Activated naive CD8-positive, alpha-beta T cell treated with anti-CD3 and anti-CD28 coated beads, Interleukin-2, amount 50 U/mL, for 16 hours (primary cell): ENCODE measurements around the gene DNM3.

Experiments
- DNase-seq: peaks from one replicate; pipeline ENCODE4 v3.0.0-alpha.2; 2020; ENCODE audit warnings: low read depth, low spot score

Gene DNM3

DNA sequence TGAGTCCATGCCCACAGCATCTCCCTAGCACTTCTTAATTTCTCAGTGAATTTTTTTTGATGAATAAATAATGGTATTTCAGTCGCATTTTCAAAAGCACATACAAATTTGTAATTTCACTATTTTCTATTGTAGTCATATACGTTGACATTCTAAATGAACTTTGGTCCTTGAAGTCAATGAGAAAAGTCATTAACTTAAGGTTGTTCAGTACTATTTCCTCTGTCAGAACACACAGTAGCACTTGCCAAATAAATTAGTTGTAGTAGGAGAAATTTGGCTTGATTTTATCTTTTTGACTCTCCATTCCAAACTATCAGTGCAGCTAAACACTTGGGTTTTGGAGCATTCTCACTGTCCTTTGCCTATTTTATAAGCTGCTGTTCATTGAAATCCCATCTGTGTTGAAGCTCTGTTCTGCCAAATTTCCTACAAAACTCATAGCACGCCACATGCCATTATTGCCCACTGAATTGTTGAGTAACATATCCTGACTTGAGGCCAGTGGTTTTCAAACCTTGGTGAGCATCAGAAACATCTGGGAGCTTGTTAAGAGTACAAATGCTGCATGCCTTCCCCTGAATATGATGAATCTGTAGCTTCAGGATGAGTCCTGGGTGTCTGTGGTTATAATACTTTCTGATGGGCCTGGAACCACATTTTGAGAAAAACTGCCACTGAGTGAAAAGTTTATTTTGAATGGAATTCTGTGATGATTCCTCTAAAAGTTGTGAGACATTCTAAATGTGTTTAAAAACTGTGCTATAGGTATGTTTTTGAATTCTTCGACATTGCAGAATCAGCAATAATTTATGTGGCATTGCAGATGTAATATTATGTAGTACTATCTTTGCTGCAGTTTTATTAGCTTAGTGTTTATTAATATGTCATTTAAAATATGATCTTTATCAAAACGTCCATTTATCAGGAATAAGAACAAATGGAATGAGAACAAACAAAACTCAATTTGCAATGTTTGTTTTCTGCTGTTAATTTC is 78.9 kb downstream of the DNM3 start:
- no peak for DNase-seq

DNA sequence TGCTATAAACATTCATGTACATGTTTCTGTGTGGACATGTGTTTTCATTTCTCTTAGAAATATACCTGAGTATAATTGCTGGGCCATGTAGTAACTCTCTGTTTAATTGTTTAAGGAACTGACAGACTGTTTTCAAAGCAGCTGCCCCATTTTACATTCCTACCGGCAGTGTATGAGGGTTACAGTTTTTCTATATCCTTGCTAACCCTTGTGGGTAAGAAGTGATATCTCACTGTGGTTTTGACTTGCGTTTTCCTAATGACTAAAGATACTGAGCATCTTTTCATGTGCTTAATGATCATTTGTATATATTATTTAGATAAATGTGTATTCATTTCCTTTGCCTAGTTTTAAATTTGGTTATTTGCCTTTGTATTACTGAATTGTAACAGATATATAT is 81.7 kb downstream of the DNM3 start:
- no peak for DNase-seq

DNA sequence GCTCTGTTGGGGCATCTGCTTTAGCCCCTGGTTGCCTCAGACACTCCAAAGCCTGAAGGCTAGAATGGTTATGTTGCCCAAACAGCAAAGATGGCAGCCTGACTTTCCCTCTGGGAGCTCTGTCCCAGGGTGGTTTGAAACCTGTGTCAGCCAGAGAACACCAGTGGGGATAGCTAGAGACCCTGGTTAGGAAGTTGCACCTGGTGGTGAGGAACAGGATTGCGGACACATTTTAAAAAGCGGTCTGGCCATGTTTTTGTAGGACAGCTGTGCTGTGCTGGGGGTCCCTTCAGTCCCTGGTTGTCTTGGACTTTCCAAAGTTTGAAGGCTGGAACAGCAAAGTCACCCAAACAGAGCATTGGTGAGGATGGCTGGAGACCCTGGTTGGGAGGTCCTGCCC is 87.8 kb downstream of the DNM3 start:
- no peak for DNase-seq

DNA sequence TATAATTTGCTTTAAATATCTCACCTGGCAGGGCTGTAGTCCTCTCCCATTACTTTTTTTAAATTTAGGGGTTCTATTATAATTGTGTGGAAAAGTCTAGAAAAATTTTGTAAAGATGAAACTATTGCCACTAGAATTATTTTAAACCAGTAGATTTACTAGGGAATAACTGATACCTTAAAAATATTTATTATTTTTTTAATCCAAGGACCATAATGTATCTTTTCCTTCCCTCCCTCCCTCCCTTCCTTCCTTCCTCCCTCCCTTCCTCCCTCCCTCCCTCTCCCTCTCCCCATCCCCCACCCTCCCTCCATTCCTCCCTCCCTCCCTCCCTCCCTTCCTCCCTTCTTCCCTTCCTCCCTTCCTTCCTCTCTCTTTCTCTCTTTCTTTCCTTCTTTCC is 90.5 kb downstream of the DNM3 start:
- no peak for DNase-seq

DNA sequence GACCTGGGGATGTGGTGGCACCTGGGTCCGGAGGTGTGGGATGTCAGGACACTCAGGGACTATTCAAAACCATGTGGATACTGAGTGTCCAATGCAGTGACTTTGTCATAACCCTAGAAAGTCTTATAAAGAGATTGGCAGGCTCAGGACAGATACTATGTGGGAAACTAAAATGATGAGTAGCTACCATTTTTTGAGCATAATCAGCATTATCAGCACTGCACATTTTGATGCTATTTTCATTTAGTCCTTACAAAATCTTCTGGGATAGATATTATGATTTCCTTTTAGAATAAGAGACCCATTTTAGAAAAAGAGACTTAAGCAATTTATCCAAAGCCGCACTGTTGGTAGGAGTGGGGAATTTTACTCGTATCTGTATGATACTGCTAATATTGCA is 93.4 kb downstream of the DNM3 start:
- DNase-seq = no peak

DNA sequence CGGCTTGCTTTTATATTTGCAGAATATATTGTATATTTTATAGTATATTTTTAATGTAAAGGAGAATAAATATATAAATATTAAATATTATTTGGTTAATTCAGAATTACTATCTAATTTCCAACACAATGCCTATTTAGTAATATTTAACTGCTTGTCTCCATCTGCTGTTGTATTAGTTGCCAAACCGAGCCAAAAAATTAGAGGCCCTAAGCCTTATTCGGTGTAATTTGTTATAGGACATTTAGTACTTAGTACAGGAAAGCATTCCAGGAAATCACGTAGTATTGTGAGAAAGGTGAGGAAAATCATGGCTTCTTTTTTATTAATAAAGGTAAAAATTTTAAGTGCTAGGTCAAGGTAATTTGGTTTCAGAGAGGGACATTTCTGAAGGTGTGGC is 93.8 kb downstream of the DNM3 start:
- no peak for DNase-seq

DNA sequence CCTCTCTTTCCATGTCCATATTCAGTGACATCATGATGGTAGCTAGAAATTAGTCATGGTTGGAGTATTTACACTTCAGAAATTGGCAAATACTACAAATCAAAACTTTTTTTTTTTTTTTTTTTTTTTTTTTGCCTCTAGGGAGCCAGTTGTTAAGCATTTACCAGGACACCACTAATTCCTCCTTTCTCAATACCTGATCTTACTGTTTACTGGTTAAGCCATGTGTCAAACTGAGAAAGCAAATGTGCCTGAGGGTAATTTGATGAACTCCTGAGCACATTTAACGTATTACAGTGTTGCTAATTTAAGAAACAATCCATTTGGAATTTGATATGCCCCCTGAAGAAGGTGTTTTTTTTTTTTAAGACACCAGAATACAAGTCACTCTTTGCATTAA is 94.4 kb downstream of the DNM3 start:
- DNase-seq = no peak

DNA sequence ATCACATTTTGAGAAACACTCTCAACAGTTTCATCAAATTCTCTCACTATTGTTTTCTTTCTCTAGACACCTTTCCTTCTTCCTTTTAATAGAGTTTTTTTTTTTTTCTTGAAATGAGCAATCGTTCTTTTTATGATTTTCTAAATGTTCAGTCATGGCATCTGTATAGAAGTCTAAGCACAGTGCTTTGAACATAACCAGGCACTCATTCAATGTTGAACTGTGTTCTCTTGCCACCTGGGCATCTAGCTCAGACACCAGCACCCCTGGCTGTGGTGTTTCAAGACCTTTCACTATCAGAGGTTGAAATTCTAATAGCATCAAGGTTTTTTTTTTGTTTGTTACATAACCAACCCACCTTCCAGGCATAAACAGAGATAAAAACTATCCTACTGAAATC is 96.6 kb downstream of the DNM3 start:
- DNase-seq = no peak

DNA sequence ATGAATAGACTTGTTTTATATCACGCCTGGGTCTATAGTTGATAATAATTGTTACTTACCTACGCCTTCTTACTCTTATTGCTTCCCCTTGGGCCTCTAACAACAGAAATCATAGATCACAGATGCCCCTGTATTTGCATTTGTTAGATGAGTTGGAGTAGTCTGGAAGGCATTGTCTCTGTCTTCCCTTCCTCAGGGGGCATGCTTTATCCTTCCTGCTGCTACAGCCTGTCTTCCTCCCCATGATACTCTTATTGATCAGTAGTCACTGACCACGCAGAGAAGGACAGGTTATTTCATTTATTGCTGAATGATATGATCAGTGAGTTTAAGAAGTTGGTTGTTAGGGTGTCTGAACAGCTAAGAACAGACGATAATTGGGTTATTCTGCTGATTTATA is 98.4 kb downstream of the DNM3 start:
- DNase-seq = no peak

DNA sequence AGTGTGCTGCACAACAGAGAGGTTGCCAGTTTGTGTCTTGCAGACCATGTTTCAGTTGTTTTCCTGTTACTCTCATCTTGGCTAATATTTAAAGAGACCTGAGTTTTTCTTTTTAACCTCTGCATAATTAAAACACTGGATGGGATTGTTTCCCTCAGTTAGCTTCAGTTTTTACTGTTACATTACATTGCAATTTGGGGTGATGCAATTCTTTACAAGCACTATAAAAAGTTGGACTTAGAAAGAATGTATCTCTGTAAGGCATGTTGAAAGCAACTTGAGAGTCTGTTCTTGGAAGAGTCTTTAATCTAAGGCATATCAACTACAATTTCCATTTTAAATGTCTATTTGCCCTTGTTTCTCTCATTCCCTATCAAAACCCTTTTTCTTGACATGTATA is 99.1 kb downstream of the DNM3 start:
- no peak for DNase-seq

DNA sequence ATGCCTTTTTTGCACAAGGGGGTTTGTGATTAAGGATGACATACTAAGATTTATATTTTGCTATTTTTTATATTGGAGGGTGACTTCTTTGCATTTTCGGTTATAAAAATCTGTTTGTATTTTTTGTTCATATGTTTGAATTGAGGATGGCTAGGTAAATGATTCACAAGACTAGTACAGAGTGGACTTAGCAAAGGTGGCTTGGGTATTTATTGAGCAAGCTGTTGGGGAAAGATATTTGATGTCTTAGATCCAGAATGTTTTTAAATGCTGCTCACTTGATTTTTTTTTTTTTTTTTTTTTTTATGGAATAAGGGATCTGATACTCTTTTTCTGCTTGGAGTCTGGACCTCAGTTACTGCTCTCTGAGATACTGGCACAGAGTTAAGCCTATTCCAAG is 100.6 kb downstream of the DNM3 start:
- no peak for DNase-seq

DNA sequence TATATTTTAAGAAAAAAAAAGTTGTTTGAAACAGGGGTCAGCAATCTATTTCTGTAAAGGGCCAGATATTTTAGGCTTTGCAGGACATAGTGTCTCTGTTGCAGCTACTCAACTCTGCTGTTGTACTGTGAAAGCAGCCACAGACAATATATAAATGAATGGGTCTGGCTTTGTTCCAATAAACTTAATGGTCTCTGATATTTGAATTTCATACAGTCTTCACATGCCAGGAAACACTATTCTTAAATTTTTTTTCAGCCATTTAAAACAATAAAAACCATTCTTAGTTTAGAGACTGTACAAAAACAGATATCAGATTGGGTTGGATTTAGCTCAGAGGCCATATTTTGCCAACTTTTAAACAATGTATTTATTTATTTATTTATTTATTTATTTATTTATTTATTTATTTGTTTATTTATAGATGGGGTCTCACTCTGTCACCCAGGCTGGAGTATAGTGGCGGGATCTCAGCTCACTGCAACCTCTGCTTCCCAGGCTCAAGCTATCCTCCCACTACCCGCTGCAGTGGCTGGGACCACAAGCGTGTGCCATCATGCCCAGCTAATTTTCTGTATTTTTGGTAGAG is 102.8 kb downstream of the DNM3 start:
- no peak for DNase-seq

DNA sequence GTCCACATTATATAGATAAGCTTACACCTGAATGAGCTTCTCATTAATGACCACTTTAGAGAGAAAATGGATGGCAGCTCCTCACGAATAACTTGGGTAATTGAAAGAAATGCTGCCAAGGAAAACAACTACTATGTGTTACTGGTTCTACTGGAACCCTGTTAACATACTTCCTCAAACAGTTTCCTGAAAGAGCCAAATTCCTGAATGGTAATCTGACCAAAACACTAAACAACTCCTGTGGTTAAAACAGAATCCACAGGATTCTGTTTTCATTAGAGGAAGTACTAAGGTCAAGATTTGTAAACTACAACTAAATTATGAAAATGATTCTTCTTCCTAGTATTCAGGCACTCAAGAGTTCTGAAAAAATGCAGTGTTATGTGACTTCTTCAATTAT is 107.2 kb downstream of the DNM3 start:
- no peak for DNase-seq

DNA sequence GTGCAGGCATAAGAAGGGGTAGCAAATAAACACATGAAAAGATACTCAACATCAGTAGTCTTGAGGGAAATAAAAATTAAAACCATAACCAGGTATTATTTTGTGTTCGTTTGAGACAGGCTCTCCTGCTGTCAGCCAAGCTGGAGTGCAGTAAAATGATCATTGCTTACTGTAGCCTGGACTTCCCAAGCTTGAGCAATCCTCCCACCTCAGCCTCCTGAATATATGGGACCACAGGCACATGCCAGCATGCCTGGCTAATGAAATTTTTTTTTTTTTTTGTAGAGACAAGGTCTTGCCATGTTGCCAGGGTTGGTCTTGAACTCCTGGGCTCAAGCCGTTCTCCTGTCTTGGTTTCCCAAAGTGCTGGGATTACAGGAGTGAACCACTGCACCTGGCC is 108.0 kb downstream of the DNM3 start:
- DNase-seq = no peak

DNA sequence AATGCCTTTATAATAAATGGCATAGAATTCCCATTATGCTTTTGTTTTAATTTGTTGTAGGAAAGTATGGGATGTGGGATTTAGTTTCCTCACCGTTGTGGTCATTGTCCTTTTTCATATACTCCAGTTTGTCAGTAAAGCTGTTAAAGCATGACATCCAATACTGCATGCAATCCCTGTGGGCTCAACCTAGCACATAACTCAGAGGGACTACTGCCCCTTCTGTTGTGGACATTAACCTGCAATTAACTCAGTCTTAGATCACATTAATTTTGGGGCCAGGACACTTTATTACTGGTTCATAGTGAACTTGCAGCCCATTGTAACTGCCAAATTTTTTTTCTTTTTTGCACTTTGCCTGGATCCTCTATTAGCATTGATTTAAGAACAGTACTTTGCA is 112.5 kb downstream of the DNM3 start:
- no peak for DNase-seq

DNA sequence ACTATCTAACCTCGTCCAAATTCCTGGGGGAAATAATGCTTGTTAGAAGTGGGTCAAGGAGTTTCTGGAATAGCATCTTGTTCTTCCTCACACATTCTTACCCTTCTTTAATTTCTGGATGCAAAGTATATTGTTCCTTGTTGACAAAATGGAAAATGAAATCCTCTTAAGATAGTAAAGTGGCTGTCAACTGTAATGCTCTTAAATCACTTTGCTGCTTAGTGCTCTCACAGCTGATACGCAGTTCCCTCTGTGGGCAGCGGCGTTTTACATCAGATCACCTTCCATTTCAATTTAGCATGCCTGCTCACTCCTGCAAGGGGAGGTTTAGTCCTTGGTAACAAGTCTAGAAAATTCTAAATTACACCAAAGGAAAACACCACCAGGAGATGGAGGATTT is 113.1 kb downstream of the DNM3 start:
- DNase-seq = no peak

DNA sequence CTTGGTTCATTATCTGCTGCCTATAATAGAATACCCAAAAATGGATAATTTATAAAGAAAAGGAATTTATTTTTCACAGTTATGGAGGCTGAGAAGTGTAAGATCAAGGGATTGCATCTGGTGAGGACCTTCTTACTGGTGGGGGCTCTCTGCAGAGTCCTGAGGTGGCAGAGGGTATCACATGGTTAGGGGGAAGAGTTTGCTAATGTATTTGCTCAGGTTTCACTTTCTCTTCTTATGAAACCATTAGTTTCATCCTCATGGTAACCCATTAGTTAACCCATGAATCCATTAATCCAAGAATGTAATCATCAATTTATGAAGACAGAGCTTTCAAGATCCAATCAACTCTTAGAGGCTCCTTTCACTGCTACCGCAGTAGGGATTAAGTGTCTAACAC is 120.6 kb downstream of the DNM3 start:
- no peak for DNase-seq

DNA sequence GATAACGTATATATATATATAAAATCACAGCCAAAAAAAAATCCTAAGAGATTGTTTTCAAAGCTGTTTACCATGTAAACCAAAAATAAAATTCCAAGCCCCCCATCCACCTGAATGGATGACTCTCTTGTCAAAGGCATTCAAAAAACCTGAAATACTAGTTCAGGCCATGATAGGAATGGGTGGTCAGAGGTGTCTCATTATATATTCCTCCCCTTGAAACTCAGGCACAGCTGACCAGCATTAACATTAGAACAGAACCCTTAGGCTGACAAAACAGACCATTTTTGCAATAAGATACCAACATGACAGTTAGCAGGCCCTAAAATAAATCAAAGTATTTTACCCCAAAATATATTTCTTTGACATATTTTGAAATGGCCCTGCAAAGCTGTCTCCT is 122.5 kb downstream of the DNM3 start:
- DNase-seq = no peak

DNA sequence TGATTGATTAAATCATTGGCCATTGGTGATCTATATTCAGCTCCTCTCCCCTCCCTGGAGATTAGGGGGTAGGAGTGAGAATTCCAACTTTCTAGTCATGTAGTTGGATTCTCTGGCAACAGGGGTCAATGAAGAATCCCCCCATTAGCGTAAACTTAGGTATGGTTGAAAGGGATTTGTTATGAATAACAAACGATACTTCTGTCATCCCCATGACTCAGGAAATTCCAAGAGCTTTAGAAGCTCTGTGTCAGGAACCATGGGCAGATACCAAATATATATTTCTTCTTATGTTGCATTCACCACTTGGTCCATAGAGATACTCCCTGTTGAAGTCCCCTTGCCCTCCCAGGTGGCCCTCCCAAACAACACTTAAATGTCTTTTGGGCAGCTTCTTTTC is 124.5 kb downstream of the DNM3 start:
- DNase-seq = no peak

DNA sequence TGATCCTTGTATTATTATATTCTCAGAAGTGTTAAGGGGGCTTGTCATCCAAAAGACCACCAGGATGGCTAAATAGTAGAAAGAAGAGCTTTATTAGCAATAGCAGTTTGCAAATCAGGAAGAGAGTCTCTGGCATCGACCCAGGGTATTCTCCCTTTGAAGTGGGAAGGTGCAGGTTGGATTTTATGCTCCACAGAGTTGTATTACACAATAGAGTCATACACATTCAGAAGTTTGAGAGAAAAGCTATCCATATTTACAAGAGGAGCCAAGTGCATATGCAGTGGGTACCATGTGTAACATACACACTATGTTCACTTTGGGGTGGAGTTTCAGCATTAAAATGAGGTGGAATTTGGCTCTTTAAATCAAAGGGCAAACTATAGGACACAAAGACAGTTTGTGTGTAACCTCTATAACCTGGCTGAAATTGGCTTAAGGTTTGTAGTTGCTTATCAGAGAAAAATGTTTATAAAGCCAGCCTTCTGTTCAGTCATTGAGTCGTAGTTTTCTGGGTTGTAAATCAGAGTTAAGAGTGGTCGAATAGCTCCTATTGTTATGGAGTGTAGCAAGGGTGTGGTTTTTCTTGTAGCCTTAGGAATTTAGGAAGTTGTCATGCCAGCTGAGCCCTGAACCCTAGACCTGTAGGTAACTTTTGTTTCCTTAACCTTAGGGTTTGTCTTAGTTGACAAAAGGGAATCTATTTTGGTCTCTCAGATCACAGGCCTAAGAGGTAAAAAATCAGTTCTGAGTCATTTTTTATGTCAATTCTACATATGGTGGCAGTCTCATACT is 125.3 kb downstream of the DNM3 start:
- no peak for DNase-seq

DNA sequence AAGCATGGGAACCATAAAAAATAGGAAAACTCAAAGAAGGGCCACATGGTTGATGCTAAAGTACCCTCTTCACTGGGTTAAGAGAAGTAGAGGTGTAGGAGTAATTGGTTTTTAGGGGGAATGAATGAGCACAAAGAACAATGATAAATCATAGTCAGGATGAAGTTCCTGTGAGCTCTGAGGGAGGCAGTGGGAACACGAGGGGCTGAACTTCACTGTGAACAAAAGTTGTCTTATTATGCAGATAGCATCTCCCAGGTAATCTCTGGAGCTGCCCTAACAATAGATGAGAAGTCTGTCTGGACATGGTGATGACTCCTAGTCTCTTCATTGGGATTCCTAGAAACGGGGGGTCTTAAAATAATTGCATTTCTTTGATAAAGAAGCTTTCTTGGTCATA is 127.9 kb downstream of the DNM3 start:
- no peak for DNase-seq

DNA sequence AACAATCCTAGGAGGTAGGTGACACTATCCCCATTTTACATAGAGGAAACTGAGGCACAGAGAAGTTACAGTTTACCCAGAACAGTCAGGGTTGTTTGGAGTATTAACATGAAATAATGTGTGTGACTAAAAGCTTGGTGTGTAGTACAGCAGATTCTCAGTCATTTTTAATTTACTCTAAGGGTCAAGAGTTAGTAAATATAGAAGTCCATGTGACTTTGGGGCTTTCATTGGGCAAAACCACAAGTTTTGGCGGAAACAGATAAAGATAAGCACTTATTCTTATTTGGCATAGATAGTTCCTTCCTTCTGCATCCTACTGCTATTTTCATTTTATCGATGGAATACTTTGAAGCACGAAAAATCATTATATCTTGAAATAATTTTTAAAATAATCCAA is 128.5 kb downstream of the DNM3 start:
- DNase-seq = no peak

DNA sequence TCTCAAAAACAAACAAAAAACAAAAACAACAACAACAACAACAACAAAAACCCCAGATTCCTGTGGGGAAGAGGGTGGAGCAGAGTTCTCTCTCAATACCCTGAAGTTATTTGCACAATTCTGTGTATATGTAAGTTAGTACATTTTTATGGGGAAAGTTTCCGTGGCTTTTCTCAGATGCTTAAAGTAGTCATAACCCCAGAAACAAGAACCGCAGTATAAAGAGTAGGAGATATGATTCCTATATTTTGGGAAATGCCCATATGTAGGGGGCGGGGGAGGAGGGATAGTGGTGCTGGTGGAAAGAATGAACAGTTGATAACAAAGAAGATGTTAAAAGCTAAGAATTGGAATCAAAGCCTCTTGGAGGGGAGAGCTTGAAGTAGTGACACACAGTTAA is 131.5 kb downstream of the DNM3 start:
- no peak for DNase-seq
